Measurements from ENCODE around the gene KCNQ1OT1. TPM values are rescaled to one million over a fixed set of nuclear protein-coding genes. Genes with fewer than 3 reads are reported as not detected.

The KCNQ1OT1 gene
- total and polyA plus RNA-seq, 2 experiments from 2014 or later, result 3.1 to 7.9 TPM

- DNase-seq (ENCODE audit: low spot score), result no peak
- no peaks in the 10 kb centered on the region for H3K36me3 ChIP-seq (replicated peaks; ENCODE audit: insufficient read depth, low read depth)
- 91% methylated on average over 13 of the region's 13 CpGs for WGBS (ENCODE audit: low lambda C conversion rate, missing lambda C conversion rate)
Observed at GRCh38 chr11:2590131-2590964, 109.4 kb downstream of the KCNQ1OT1 start.

GRCh38 chr11:2589538-2589934, 110.3 kb downstream of the KCNQ1OT1 start:
- no peaks in the 10 kb centered on the region for H4K20me1 ChIP-seq (ENCODE audit: insufficient read depth, poor library complexity, severe bottlenecking)
- H3K4me2 ChIP-seq, result no peak overlapping the region
- no peaks in the 10 kb centered on the region for H3K79me2 ChIP-seq
- TF ChIP-seq CTCF (IDR thresholded peaks at IDR 0.05; ENCODE audit: poor library complexity) (no peak), EZH2 (IDR thresholded peaks at IDR 0.05; ENCODE audit: borderline replicate concordance) (no peak), EZH2phosphoT487 (IDR thresholded peaks at IDR 0.05; ENCODE audit: low read depth, severe bottlenecking, unreplicated experiment) (no peak)
- H3K4me1 ChIP-seq (ENCODE audit: insufficient read depth), result no peaks in the 10 kb centered on the region
- WGBS (ENCODE audit: low lambda C conversion rate, missing lambda C conversion rate), result 96% methylated on average over 12 of the region's 12 CpGs
- no peaks in the 10 kb centered on the region for H3K9me2 ChIP-seq (replicated peaks; ENCODE audit: insufficient read depth)
- H3K27me3 ChIP-seq, result no peaks in the 10 kb centered on the region
- H2AFZ ChIP-seq, result no peak overlapping the region
- no peaks in the 10 kb centered on the region for H3K9me3 ChIP-seq (ENCODE audit: low read depth)
- H3K4me3 ChIP-seq, result no peak overlapping the region
- peak; percentile 3 for DNase-seq (ENCODE audit: low spot score)
- no peaks in the 10 kb centered on the region for H3K36me3 ChIP-seq (replicated peaks; ENCODE audit: insufficient read depth, low read depth)
- no peak overlapping the region for H3K27ac ChIP-seq

More at GRCh38 chr11:2590131-2590964, 109.4 kb downstream of the KCNQ1OT1 start:
- Histone ChIP-seq H3K79me2 (no peaks in the 10 kb centered on the region), H3K9me3 (ENCODE audit: low read depth) (no peaks in the 10 kb centered on the region), H3K4me1 (ENCODE audit: insufficient read depth) (no peaks in the 10 kb centered on the region), H3K4me3 (no peak overlapping the region), H3K27ac (no peak overlapping the region), H2AFZ (no peak overlapping the region), H3K4me2 (no peak overlapping the region), H3K9me2 (replicated peaks; ENCODE audit: insufficient read depth) (no peaks in the 10 kb centered on the region), H4K20me1 (ENCODE audit: insufficient read depth, poor library complexity, severe bottlenecking) (no peaks in the 10 kb centered on the region), H3K27me3 (no peaks in the 10 kb centered on the region)
- TF ChIP-seq EZH2 (IDR thresholded peaks at IDR 0.05; ENCODE audit: borderline replicate concordance) (no peak), EZH2phosphoT487 (IDR thresholded peaks at IDR 0.05; ENCODE audit: low read depth, severe bottlenecking, unreplicated experiment) (no peak), CTCF (IDR thresholded peaks at IDR 0.05; ENCODE audit: poor library complexity) (no peak)

GRCh38 chr11:2588809-2589537, 110.8 kb downstream of the KCNQ1OT1 start:
- WGBS (ENCODE audit: low lambda C conversion rate, missing lambda C conversion rate), result 88% methylated on average over 29 of the region's 29 CpGs
- Histone ChIP-seq H3K4me1 (ENCODE audit: insufficient read depth) (no peaks in the 10 kb centered on the region), H3K4me3 (no peak overlapping the region), H2AFZ (no peak overlapping the region), H3K79me2 (no peaks in the 10 kb centered on the region), H4K20me1 (ENCODE audit: insufficient read depth, poor library complexity, severe bottlenecking) (no peaks in the 10 kb centered on the region), H3K27me3 (no peaks in the 10 kb centered on the region), H3K9me3 (ENCODE audit: low read depth) (no peaks in the 10 kb centered on the region), H3K4me2 (no peak overlapping the region), H3K36me3 (replicated peaks; ENCODE audit: insufficient read depth, low read depth) (no peaks in the 10 kb centered on the region), H3K9me2 (replicated peaks; ENCODE audit: insufficient read depth) (no peaks in the 10 kb centered on the region), H3K27ac (no peak overlapping the region)
- DNase-seq (ENCODE audit: low spot score), result peak; percentile 10
- TF ChIP-seq EZH2phosphoT487 (IDR thresholded peaks at IDR 0.05; ENCODE audit: low read depth, severe bottlenecking, unreplicated experiment) (no peak), CTCF (IDR thresholded peaks at IDR 0.05; ENCODE audit: poor library complexity) (no peak), EZH2 (IDR thresholded peaks at IDR 0.05; ENCODE audit: borderline replicate concordance) (no peak)

Measured in hepatocyte (in vitro differentiated cells).